OCI-LY7 (cell line): Measurements from ENCODE around the gene XYLT1. TPM values are rescaled to one million over a fixed set of nuclear protein-coding genes. Genes with fewer than 3 reads are reported as not detected.

ENCODE experiments used
- BruUV-seq: library from RNA; stranded (reverse); fragments of 400-500 nt; replicated peaks from 2 replicates; lab custom pipeline; 2021; lab: Mats Ljungman, UMichigan
- CTCF ChIA-PET: fragments of 300-600 bp; sonication (Branson Sonifier 250); formaldehyde crosslinking; loops from one replicate; lab custom pipeline; 2022; ENCODE audit warnings: antibody characterized with exemption; ENCODE audit not compliant: unreplicated experiment; lab: Charles Lee
- POLR2A ChIA-PET: fragments of 300-600 bp; sonication (Branson Sonifier 250); formaldehyde crosslinking; loops from one replicate; lab custom pipeline; 2022; ENCODE audit warnings: antibody characterized with exemption; lab: Charles Lee
- DNase-seq: peaks from one replicate; pipeline ENCODE4 v3.0.0-alpha.2; 2015; ENCODE audit warnings: low spot score
- H2AFZ ChIP-seq: fragments of 200-600 bp; sonication (generic), shearing (Covaris generic); 2 replicates; pipeline ENCODE4 v1.6.1; 2014; ENCODE audit warnings: mild to moderate bottlenecking, antibody characterized with exemption, low read length, moderate library complexity
- H3K27ac ChIP-seq: fragments of 200-600 bp; sonication (generic); 2 replicates; pipeline ENCODE4 v1.5.1; 2014; ENCODE audit warnings: mixed run types, low read depth, mild to moderate bottlenecking, moderate library complexity, low read length, inconsistent platforms; ENCODE audit not compliant: poor library complexity, severe bottlenecking
- H3K36me3 ChIP-seq: fragments of 200-600 bp; sonication (generic); 2 replicates; pipeline ENCODE4 v1.6.1; 2014; ENCODE audit warnings: mild to moderate bottlenecking, antibody characterized with exemption, low read length, moderate library complexity, mixed read lengths; ENCODE audit not compliant: insufficient read depth
- H3K4me1 ChIP-seq: fragments of 200-600 bp; sonication (generic); 2 replicates; pipeline ENCODE4 v1.5.1; 2014; ENCODE audit warnings: mild to moderate bottlenecking, low read length; ENCODE audit not compliant: insufficient read depth, poor library complexity, severe bottlenecking
- H3K4me2 ChIP-seq: fragments of 200-600 bp; sonication (generic); 2 replicates; pipeline ENCODE4 v1.6.1; 2014; ENCODE audit warnings: mild to moderate bottlenecking, low read length
- H3K4me3 ChIP-seq: fragments of 200-600 bp; sonication (generic); 2 replicates; pipeline ENCODE4 v1.5.1; 2014; ENCODE audit warnings: mild to moderate bottlenecking, low read depth, low read length; ENCODE audit not compliant: poor library complexity, severe bottlenecking
- H3K79me2 ChIP-seq: fragments of 200-600 bp; sonication (generic); 2 replicates; pipeline ENCODE4 v1.6.1; 2016; ENCODE audit warnings: low read depth, mild to moderate bottlenecking, low read length, moderate library complexity, mixed read lengths; ENCODE audit not compliant: insufficient read depth
- H3K9me2 ChIP-seq: fragments of 200-600 bp; sonication (generic); 2 replicates; pipeline ENCODE4 v1.6.1; 2016; ENCODE audit warnings: mild to moderate bottlenecking, low read length, mixed read lengths; ENCODE audit not compliant: insufficient read depth
- H3K9me3 ChIP-seq: fragments of 200-600 bp; sonication (generic); 2 replicates; pipeline ENCODE4 v1.6.1; 2014; ENCODE audit warnings: mild to moderate bottlenecking, mixed run types, low read length, mixed read lengths
- H4K20me1 ChIP-seq: fragments of 200-600 bp; sonication (generic); 2 replicates; pipeline ENCODE4 v1.6.1; 2014; ENCODE audit warnings: mild to moderate bottlenecking, antibody characterized with exemption, low read length, moderate library complexity, mixed read lengths; ENCODE audit not compliant: insufficient read depth
- EZH2phosphoT487 ChIP-seq: fragments of 200-600 bp; sonication (generic); IDR thresholded peaks from 2 replicates; pipeline ENCODE4 v1.6.1; 2018; ENCODE audit warnings: low read depth, borderline replicate concordance, mild to moderate bottlenecking, mixed run types, antibody characterized with exemption, low read length, moderate library complexity, mixed read lengths
- intact Hi-C: fragments of 100-400 bp; cut with micrococcal nuclease; formaldehyde crosslinking; loops from one replicate; pipeline ENCODE4 v1.10.0; 2022; ENCODE audit not compliant: unreplicated experiment
- total RNA-seq, 2 experiments: library from RNA; depleted of rRNA in 1 of 2; stranded (reverse); fragments of >200 nt in 1 of 2; shearing (Covaris generic) in 1 of 2; gene quantifications; 2 replicates each; pipeline ENCODE4 v1.2.3, GENCODE V29; 2014 to 2022
- TF ChIP-seq, protein P1 (sequence below): fragments of 200-600 bp; sonication (generic); conservative IDR thresholded peaks from 2 replicates; pipeline ENCODE4 v1.5.1; 2014; ENCODE audit warnings: mild to moderate bottlenecking, antibody characterized with exemption, low read length, moderate library complexity, mixed read lengths

Gene XYLT1
- total RNA-seq, 2 experiments from 2014 or later, result 36.3 to 50.0 TPM

DNA sequence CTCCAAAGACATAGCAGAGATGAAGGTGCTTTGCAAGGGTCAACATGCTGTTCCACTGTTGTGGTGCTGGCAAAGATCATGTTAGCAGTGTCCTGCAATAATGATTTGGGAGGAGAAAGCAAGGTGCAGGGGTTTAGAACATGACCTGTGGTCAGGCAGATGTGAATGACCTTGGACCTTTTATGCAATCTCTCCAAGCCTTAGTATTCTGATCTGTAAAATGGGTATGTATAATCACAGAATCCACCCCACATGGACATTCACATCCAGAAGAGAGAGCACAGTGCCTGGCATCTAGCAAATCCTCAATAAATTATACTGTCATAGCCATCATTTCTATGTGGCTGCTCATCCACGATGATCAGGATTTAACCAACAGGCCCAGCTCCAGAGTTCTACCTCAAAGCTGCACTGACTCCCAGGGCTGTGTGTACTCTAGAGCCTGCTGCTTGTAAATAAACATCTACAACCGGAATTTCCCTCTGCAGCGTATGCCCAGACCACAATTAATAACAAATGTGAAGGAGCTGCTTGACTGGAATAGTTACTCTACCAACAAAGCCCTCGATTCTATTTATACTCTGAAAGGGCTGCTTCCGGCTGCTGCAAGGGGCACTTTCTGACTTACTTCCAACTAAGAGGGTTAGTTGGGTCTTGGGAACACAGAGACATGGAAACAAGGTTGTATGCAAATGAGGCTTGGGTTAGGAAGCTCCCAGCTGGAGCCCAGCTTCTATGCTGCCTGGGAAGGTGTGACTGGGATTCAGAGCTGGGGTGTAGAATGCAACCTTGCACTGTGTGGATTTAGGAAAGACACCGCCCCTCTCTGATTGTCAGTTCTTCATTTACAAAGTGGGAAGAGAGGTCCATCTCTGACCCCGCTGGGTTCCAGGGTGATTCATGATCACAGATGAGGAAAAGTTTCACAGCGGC is 265.2 kb downstream of the XYLT1 start:
- Histone ChIP-seq H3K27ac (no peak overlapping the region), H3K9me3 (no peaks in the 10 kb centered on the region), H3K79me2 (no peaks in the 10 kb centered on the region), H2AFZ (no peak overlapping the region), H3K4me1 (peaks cover 17% of the 10 kb centered on the region), H3K4me2 (peak overlapping the region; percentile 49; the same call in 1 of the 2 replicates), H3K4me3 (no peak overlapping the region), H3K9me2 (no peaks in the 10 kb centered on the region), H3K36me3 (peaks cover under 1% of the 10 kb centered on the region; the same call in 1 of the 2 replicates), H4K20me1 (no peaks in the 10 kb centered on the region)
- DNase-seq, result no peak
- BruUV-seq, result no TSS peak
- ChIA-PET CTCF (no interaction called here), POLR2A (no interaction called here)
- intact Hi-C loops, result no loop called here
- TF ChIP-seq, protein P1, sequence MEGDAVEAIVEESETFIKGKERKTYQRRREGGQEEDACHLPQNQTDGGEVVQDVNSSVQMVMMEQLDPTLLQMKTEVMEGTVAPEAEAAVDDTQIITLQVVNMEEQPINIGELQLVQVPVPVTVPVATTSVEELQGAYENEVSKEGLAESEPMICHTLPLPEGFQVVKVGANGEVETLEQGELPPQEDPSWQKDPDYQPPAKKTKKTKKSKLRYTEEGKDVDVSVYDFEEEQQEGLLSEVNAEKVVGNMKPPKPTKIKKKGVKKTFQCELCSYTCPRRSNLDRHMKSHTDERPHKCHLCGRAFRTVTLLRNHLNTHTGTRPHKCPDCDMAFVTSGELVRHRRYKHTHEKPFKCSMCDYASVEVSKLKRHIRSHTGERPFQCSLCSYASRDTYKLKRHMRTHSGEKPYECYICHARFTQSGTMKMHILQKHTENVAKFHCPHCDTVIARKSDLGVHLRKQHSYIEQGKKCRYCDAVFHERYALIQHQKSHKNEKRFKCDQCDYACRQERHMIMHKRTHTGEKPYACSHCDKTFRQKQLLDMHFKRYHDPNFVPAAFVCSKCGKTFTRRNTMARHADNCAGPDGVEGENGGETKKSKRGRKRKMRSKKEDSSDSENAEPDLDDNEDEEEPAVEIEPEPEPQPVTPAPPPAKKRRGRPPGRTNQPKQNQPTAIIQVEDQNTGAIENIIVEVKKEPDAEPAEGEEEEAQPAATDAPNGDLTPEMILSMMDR, result no peak
- TF ChIP-seq EZH2phosphoT487, result no peak

DNA sequence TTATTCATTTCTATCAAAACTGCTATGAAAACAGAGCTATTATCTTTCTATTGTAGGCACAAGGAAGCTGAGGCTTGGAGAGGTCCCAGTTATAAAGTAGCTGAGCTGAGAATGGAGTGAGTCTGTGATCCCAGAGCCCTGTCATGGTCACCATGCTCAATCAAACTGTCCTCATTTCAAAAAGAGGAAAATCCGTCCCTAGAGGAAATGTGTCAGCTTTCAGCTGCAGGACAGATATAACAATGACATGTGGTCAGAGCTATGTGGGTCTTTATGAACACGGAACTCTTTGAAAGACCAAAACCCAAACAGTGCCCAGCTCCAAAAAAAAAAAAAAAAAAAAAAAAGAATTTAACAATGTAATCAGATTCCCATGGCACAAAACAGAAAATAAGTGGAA is 266.1 kb downstream of the XYLT1 start:
- Histone ChIP-seq H3K4me2 (no peak overlapping the region), H3K4me1 (peaks cover 17% of the 10 kb centered on the region), H3K4me3 (no peak overlapping the region), H3K36me3 (peaks cover 8% of the 10 kb centered on the region), H3K27ac (no peak overlapping the region), H3K9me3 (no peaks in the 10 kb centered on the region), H3K9me2 (no peaks in the 10 kb centered on the region), H3K79me2 (no peaks in the 10 kb centered on the region), H4K20me1 (no peaks in the 10 kb centered on the region), H2AFZ (no peak overlapping the region)
- BruUV-seq, result no TSS peak
- intact Hi-C loops, result no loop called here
- CTCF ChIA-PET, result no interaction called here
- DNase-seq, result no peak
- no peak for TF ChIP-seq EZH2phosphoT487
- TF ChIP-seq, protein P1, result no peak
- POLR2A ChIA-PET, result interaction anchor here (0.7 kb wide), 1 partner anchor 23 kb away, joined by 3 read pairs; no protein-coding TSS in a partner anchor
